Mucosa of rectum (tissue), 2 donors: ENCODE measurements around the gene SGCE.

Experiments
- H3K27ac ChIP-seq, 2 donors: one replicate each; pipeline ENCODE4 v1.7.0; 2013; ENCODE audit warnings: inconsistent platforms in 2 of 2, low read depth in 2 of 2, low read length in 2 of 2
- H3K27me3 ChIP-seq, 2 donors: one replicate each; pipeline ENCODE4 v1.7.0; 2013; ENCODE audit warnings: low read length in 2 of 2; ENCODE audit not compliant: control insufficient read depth in 2 of 2, insufficient read depth in 2 of 2
- H3K36me3 ChIP-seq, 2 donors: one replicate each; pipeline ENCODE4 v1.7.0; 2013; ENCODE audit warnings: low read length in 2 of 2; ENCODE audit not compliant: control insufficient read depth in 2 of 2, insufficient read depth in 2 of 2
- H3K4me1 ChIP-seq, 2 donors: one replicate each; pipeline ENCODE4 v1.7.0; 2013; ENCODE audit warnings: low read length in 2 of 2, mild to moderate bottlenecking in 1 of 2; ENCODE audit not compliant: control insufficient read depth in 2 of 2, insufficient read depth in 2 of 2
- H3K4me3 ChIP-seq, 2 donors: one replicate each; pipeline ENCODE4 v1.7.0; 2013; ENCODE audit warnings: low read length in 2 of 2
- H3K9ac ChIP-seq, 2 donors: one replicate each; pipeline ENCODE4 v1.7.0; 2013; ENCODE audit warnings: low read length in 2 of 2, low read depth in 1 of 2, mild to moderate bottlenecking in 1 of 2
- H3K9me3 ChIP-seq, 2 donors: one replicate each; pipeline ENCODE4 v1.7.0; 2013; ENCODE audit warnings: low read length in 2 of 2; ENCODE audit not compliant: control insufficient read depth in 2 of 2
- donor health status: healthy.
- donor health status: Normal muscosa, but diverticular disease.

The SGCE gene

DNA sequence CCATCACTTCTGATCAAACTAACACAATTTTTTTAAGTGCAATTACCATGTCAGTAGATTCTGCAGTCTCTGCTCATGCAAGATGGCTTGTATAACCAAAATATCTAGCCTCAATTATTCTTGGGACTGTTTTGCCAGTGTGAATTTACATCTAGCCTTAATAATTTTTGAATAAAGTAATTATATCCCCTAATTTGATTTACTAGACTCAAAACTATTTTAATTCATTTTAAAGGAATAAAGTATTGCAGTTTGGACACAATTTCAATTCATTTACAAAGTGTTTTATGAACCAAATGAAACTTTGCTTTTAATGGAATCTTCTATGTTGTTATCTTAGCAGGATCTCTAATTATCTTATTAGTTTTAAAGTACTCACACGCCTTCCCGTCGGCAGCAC is 55.7 kb downstream of the SGCE start:
- H3K4me3 ChIP-seq = no peak overlapping the region
- no peak overlapping the region for H3K27ac ChIP-seq
- no peaks in the 10 kb centered on the region for H3K9me3 ChIP-seq
- no peak overlapping the region for H3K9ac ChIP-seq
- H3K4me1 ChIP-seq = no peaks in the 10 kb centered on the region
- no peaks in the 10 kb centered on the region for H3K36me3 ChIP-seq
- no peaks in the 10 kb centered on the region for H3K27me3 ChIP-seq

DNA sequence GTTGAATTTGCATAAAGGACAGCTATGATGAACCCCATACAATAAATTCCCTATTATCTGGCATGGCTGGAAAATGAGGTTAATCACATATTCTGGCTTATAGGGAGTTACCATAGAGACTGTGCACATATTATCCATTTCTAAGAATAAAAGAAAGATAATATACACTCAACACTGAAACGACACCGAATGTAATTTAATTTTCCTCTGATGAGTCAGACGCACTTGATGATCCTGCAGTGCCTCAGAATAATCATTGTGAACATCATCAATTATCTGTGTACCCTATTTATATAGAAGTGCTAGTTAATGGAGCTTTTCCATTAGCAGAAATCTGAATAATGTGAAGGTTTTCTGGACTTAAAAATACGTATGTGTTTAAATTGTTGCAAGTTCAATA is 60.2 kb downstream of the SGCE start:
- Histone ChIP-seq H3K27ac (no peak overlapping the region), H3K36me3 (no peaks in the 10 kb centered on the region), H3K4me1 (peaks cover 0 to 2% of the 10 kb centered on the region in 2 donors), H3K4me3 (no peak overlapping the region), H3K9ac (no peak overlapping the region), H3K27me3 (no peaks in the 10 kb centered on the region), H3K9me3 (no peaks in the 10 kb centered on the region)

DNA sequence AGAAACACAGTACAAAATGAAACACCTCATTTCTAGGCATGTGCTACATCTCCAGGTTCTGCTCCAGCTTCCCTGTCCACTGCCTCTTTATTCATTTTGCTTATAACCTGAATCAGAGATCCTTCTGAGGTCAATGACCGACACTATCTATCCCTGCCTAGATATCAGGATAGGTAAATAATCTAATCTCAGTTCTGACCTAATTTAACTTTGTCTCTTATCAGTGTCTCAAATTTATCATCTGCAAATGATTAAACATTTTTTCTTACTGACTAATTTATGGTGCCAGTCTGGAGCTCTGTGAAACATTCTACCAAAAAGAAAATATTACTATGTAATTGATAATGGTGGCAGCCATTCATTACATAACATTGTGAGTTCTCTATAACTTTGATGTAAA is 61.1 kb downstream of the SGCE start:
- Histone ChIP-seq H3K4me3 (no peak overlapping the region), H3K36me3 (no peaks in the 10 kb centered on the region), H3K9me3 (no peaks in the 10 kb centered on the region), H3K9ac (no peak overlapping the region), H3K27ac (no peak overlapping the region), H3K4me1 (peaks cover 0 to 2% of the 10 kb centered on the region in 2 donors), H3K27me3 (no peaks in the 10 kb centered on the region)

DNA sequence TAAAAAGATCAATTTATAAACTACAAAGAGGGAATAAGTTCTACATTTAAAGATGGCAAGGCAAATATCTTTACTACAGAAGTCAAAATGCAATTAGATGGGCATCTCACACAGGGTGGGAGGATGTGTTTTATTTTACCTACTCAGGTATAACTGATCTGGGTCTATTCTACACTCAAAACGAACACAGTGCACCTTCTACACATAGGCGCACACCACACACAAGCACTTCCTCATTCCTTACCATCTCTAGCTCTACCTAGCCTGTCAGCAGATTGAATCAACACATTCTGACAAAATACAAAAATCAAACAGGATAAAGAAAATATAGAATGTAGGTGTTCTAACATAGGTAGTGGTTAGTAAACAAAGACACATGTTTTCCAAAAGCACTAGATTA is 64.8 kb downstream of the SGCE start:
- peaks cover 0 to 3% of the 10 kb centered on the region in 2 donors for H3K36me3 ChIP-seq
- no peak overlapping the region for H3K27ac ChIP-seq
- no peaks in the 10 kb centered on the region for H3K9me3 ChIP-seq
- no peak overlapping the region for H3K4me3 ChIP-seq
- H3K4me1 ChIP-seq = peaks cover 0 to 2% of the 10 kb centered on the region in 2 donors
- no peaks in the 10 kb centered on the region for H3K27me3 ChIP-seq
- H3K9ac ChIP-seq = no peak overlapping the region

DNA sequence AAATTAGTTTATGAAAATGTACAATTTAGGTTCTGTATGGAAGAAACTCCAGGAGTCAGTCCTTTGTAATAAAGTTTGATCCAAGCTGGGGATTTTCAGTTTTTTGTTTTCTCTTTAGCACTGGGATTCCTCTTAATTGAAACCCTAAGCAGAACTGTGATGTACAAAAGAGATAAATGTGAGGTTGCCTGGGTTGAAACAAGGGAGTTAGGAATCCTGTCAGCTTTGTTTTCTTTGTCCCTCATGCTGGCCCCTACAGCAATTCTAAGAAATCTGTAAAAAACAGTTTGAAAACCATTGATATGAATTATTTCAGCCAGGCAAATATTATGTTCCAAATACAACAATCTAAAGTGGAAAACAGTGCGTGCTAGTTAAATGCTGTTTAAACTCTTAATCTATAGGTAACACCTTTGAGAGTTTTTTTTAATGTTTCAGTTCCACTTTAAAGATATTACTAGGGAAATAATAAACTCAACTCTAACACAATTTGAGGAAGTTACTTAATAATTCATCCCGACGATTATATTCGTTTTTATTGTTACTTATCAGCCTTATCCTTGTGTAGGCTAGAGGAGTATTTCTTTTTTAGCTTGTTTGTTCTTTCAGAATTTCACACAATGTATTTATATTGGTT is 65.3 kb downstream of the SGCE start:
- peaks cover 0 to 2% of the 10 kb centered on the region in 2 donors for H3K4me1 ChIP-seq
- no peak overlapping the region for H3K27ac ChIP-seq
- peaks cover 0 to 3% of the 10 kb centered on the region in 2 donors for H3K36me3 ChIP-seq
- no peak overlapping the region for H3K9ac ChIP-seq
- H3K4me3 ChIP-seq = no peak overlapping the region
- H3K27me3 ChIP-seq = no peaks in the 10 kb centered on the region
- no peaks in the 10 kb centered on the region for H3K9me3 ChIP-seq

DNA sequence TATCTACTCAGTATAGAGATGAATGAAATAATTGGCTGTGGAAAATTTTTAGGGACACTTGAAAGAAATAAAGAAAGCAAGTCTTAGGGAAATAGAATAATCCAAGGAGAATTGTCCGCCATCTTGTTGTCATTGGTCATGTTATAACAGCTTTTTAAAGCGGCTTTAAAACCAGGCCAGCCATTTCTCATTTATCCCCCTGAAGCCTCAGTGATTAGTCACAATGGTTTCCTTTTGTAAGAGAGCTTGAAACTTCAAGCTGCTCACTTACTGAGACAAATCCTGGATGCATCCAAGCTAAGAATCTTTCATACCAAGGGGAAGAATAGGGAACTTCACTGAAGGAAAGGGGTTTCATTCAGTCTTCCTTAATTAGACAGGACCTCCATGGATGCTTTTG is 67.9 kb downstream of the SGCE start:
- H3K27ac ChIP-seq = no peak overlapping the region

DNA sequence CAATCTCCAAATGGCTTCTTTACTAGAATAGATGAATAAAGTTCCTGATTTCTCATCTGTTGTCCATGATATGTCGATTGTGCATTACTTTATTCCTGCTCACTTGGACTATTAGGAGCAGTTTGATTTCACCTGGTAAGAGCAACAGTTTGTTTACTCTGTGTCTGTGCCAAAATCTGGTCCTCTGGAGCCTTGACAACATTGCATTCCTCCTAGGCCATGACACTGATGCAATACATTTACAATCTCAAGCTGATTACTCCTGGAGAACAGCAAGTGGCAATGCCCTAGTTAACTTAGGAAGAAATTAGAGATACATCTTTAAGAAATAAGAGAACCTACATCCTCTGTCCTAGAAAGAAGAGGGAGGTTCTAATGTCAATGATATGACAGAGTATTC is 71.8 kb downstream of the SGCE start:
- Histone ChIP-seq H3K9ac (no peak overlapping the region), H3K36me3 (peaks cover 0 to under 1% of the 10 kb centered on the region in 2 donors), H3K27me3 (no peaks in the 10 kb centered on the region), H3K4me3 (no peak overlapping the region), H3K9me3 (no peaks in the 10 kb centered on the region), H3K27ac (no peak overlapping the region), H3K4me1 (no peaks in the 10 kb centered on the region)

More for the DNA sequence above, 67.9 kb downstream of the SGCE start:
- H3K9ac ChIP-seq = no peak overlapping the region
- H3K4me3 ChIP-seq = no peak overlapping the region
- H3K9me3 ChIP-seq = no peaks in the 10 kb centered on the region
- no peaks in the 10 kb centered on the region for H3K4me1 ChIP-seq
- peaks cover 0 to 3% of the 10 kb centered on the region in 2 donors for H3K36me3 ChIP-seq
- no peaks in the 10 kb centered on the region for H3K27me3 ChIP-seq

DNA sequence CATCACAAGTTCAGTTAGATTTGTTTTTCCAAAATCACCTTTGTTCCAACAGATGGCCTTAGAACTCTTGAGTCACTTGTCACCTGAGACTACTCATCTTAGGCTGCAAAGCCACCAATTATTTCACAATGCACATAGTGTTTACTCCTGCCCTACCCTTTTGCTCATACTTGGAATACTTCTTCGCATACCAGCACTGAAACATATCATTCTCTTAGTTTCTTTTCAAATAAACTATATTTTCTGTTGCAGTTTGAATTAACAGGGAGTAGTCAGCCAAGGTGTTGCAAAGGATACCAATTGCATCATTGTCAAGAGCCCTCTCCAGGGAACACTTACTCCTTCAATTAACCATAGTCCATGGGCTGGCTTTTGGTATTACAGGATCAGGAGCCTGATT is 75.3 kb downstream of the SGCE start:
- H3K27me3 ChIP-seq = no peaks in the 10 kb centered on the region
- H3K9ac ChIP-seq = no peak overlapping the region
- H3K4me1 ChIP-seq = no peaks in the 10 kb centered on the region
- H3K36me3 ChIP-seq = peaks cover 0 to 2% of the 10 kb centered on the region in 2 donors
- no peaks in the 10 kb centered on the region for H3K9me3 ChIP-seq
- H3K27ac ChIP-seq = no peak overlapping the region
- H3K4me3 ChIP-seq = no peak overlapping the region

DNA sequence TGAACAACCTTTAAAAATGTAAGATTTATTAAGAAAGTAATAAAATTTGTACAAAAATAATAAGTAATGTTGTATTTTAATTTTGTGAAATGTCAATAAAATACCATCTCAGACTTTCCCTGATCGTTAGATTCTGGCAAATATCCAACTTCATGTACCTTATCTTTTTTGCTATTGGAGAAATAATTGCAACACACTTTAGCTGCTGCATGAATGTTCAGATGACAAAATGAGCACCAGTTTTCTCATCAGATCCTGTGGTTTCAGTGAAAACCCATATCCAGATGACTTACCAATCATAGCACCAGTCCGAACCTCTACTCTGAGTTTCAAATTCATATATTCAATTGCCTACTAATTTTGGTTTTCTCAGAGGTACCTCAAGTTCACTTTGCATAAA is 76.5 kb downstream of the SGCE start:
- Histone ChIP-seq H3K9me3 (peaks cover 0 to 4% of the 10 kb centered on the region in 2 donors), H3K36me3 (peaks cover 0 to 2% of the 10 kb centered on the region in 2 donors), H3K4me1 (no peaks in the 10 kb centered on the region), H3K4me3 (no peak overlapping the region), H3K27ac (no peak overlapping the region), H3K27me3 (no peaks in the 10 kb centered on the region), H3K9ac (no peak overlapping the region)

DNA sequence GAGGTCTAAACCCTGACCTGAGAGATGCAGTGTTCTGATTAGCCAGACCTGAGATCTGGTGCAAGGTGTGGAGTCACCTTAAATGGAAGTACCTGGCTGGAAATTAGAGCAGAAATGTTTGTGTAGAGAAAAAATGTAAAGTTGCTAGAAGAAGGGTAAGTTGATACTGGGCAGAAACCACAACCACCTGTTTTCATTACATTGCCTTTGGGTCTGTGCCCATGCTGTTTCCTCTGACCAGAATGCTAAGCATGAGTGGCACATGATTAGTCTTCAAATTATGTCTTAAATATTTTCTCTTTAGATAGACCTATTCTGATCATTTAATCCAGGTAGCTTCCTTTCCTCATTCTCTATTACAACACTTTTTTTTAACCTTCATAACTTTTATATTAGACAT is 77.3 kb downstream of the SGCE start:
- Histone ChIP-seq H3K27ac (no peak overlapping the region), H3K9ac (no peak overlapping the region), H3K36me3 (peaks cover 0 to 2% of the 10 kb centered on the region in 2 donors), H3K27me3 (no peaks in the 10 kb centered on the region), H3K4me1 (no peaks in the 10 kb centered on the region), H3K9me3 (peaks cover 0 to 4% of the 10 kb centered on the region in 2 donors), H3K4me3 (no peak overlapping the region)
